GM19043 (cell line): ENCODE results near the gene COL11A1.
"Not testable (repeated sequence)": the region's sequence is repeated elsewhere in the genome, so short reads cannot be mapped to it uniquely, and the experiment has no call there.

Source experiments
- ATAC-seq: cut with Tn5 transposase; IDR thresholded peaks from one replicate; pipeline ENCODE4 v1.9.1; 2021; ENCODE audit warnings: low read depth; ENCODE audit not compliant: unreplicated experiment

COL11A1 gene

DNA sequence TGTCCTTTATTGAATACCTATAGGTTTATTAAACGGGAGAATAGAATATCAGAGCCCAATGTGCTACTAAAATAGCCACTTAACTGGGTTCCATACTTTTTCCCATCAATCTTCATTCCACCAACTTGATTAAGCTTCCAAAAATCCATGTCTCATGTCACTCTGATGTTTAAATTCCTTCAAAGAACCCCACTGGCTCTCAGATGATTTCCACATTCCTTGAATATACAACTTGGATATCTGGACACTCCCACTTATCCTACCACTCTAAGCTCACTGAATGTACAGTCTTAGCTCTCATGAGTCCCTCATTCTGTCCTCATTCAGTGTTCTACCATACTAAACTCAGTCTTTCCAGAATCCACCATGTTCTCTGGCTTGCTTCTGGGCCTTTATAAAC lies 21.1 kb downstream of the COL11A1 start:
- no peak for ATAC-seq

DNA sequence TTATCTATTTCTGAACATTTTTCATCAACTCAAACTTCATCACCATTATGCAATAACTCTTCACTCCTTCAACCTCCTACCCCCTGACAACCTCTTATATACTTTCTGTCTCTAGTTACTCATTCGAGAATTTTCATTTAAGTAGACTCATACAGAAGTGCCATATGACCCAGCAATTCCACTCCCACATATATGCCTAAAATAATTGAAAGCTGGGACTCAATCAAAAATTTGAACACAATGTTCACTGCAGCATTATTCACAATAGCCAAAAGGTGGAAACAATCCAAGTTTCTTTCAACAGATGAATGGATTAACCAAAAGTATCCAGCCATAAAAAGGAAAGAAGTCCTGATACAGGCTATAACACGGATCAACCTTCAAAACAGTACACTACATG lies 24.1 kb downstream of the COL11A1 start:
- no peak for ATAC-seq

- ATAC-seq, result no peak
Observed at GRCh38 chr1:103075316-103076000, 32.9 kb downstream of the COL11A1 start.

- ATAC-seq, result no peak
Observed at GRCh38 chr1:103074224-103074623, 34.1 kb downstream of the COL11A1 start.

GRCh38 chr1:103069201-103069600 lies 39.1 kb downstream of the COL11A1 start:
- ATAC-seq, result no peak

DNA sequence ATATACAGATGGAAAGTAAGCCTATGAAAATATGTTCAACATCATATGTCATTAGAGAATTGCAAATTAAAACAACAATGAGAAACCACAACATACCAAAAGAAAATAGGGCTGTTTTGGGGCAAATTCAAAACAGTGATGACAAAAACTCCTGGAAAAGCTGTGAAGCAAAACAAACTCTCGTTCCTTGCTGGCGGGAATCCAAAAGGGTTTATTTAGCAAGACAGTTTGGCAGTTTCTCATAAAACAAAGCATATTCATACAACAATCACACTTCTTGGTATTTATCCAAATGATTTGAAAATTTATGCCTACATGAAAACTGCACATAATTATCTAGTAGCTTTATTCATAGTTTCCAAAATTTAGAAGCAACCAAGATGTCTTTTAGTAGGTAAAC lies 44.4 kb downstream of the COL11A1 start:
- no peak for ATAC-seq

DNA sequence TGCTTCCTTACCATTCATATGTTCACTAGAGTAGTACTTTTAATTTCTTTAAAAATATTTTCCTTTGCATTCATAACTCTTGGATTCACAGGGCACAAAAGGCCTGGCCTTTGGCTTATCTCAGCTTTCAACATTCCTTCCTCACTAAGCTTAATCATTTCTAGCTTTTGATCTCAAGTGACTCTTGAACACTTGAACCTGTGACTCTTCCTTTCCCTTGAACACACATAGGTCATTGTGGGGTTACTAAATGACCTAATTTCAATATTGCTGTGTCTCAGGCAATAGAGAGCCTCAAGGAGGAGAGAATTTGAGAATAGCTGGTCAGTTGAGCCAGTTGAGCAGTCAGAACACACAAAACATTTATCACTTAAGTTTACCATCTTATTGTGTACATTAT lies 49.9 kb downstream of the COL11A1 start:
- ATAC-seq, result no peak

GRCh38 chr1:103056423-103056822 lies 51.9 kb downstream of the COL11A1 start:
- no peak for ATAC-seq

DNA sequence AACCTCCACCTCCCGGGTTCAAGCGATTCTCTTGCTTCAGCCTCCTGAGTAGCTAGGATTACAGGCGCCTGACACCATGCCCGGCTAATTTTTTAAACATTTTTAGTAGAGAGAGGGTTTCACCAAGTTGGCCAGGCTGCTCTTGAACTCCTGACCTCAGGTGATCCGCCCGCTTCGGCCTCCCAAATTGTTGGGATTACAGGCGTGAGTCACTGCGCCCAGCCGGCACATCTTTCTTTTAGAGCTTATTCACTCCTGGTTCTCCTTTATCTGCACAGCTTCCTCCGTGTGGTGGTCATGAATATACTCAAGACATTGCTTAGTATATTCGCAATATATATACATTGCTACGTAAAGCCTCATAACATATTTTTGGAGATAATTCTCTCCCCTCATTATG lies 80.2 kb downstream of the COL11A1 start:
- not testable (repeated sequence) for ATAC-seq

- no peak for ATAC-seq
Observed at GRCh38 chr1:103025858-103026409, 82.4 kb downstream of the COL11A1 start.

- no peak for ATAC-seq
Observed at GRCh38 chr1:103024051-103024450, 84.3 kb downstream of the COL11A1 start.

- ATAC-seq, result no peak
Observed at GRCh38 chr1:103002005-103002404, 106.3 kb downstream of the COL11A1 start.

- ATAC-seq, result no peak
Observed at GRCh38 chr1:102978874-102979273, 129.4 kb downstream of the COL11A1 start.

DNA sequence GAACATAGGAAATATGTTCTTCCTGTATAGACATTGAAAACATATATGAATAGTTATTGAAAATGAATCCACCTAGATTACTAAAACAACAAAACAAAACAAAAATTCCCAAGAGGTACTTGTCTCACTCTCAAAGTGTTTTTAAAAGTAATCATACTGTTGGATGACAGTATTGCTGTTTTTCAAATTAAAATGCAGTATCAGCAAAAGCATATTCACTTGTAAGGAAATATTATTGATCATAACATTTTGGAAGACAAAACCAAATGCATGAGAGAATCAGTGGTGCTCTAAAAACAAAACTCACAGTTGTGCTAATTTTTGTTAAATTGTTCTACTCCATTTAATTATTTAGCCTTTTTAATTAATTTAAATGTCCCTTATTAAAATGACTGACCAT lies 131.0 kb downstream of the COL11A1 start:
- ATAC-seq, result no peak

- no peak for ATAC-seq
Observed at GRCh38 chr1:102970496-102971078, 137.7 kb downstream of the COL11A1 start.

GRCh38 chr1:102967786-102968185 lies 140.5 kb downstream of the COL11A1 start:
- ATAC-seq, result no peak

DNA sequence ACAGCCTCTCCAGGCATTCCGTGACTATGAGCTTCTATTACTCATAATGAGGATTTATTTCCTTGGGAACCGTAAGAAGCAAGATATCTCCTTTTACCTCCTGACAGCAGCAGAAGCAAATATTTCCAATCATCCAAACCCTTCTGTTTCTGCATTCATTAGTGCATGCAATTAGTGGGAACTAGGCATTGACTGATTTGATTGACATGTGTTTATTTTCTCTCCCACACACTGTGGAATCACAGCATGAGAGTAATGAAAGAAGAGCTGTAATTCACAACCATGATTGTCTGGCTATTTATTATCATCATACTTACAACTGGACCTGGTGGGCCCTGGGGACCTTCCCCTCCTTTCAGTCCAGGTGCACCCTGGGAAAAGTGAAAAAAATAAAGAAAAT lies 146.8 kb downstream of the COL11A1 start:
- no peak for ATAC-seq

- no peak for ATAC-seq
Observed at GRCh38 chr1:102954576-102954975, 153.7 kb downstream of the COL11A1 start.

GRCh38 chr1:102952400-102952799 lies 155.9 kb downstream of the COL11A1 start:
- no peak for ATAC-seq

DNA sequence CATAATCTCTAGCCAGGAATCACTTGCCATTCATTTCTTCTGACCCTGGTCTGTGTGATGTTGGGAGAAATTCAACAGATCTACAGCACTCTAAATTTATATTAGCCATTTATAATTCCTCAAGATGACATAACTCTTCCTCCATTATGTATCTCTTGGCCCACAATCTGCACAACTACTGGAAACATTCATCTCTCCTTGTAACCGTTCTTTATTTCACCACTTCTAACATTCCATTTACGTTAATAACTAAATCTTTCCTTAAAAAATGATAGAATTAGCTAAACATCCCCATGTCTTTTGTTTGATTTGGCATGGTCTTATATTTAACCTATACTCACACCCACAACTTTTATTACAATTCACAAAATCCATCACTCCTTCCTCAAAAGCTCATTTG lies 166.0 kb downstream of the COL11A1 start:
- no peak for ATAC-seq

DNA sequence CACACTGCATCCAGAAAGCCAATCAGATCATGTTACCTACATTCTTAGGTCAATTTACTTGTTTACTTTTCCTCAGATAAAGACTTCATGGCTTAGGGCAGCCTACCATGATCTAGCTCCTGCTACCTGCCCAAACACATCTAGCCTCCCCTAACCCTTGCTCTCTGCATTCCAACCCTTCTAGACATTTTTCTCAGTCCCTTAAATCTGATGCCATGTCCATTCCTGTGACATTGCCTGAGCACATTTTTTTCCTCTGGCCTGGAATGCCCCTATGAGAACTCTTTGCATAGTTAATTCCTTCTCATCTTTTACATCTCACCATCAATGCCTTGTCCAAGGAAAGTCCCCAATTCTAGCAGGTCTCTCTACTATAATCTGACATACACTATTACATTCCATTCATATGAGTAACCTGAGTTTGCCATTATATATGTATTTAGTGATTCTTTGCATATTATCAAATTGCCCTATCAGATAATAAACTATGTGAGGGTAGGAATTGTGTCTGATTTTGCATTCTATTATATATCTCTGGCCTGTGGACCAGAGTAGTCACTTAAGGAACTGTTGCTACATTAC lies 166.9 kb downstream of the COL11A1 start:
- no peak for ATAC-seq

- no peak for ATAC-seq
Observed at GRCh38 chr1:102937401-102937800, 170.9 kb downstream of the COL11A1 start.
